GM23338 (cell line): ENCODE data around the gene SLC28A1. TPM values are rescaled to one million over a fixed set of nuclear protein-coding genes. Genes with fewer than 3 reads are reported as not detected.

ENCODE experiments used
- ATAC-seq: fragments of 200-7000 bp; cut with Tn5 transposase; 3 replicates; pipeline ENCODE4 v1.9.1; 2020
- DNase-seq: peaks from one replicate; pipeline ENCODE4 v3.0.0-alpha.2; 2015; ENCODE audit warnings: low spot score
- H2AFZ ChIP-seq: fragments of 200-600 bp; sonication (generic); 2 replicates; pipeline ENCODE4 v1.8.0; 2016; ENCODE audit warnings: antibody characterized with exemption, mild to moderate bottlenecking, moderate library complexity
- H3F3A ChIP-seq: fragments of 200-600 bp; sonication (generic); replicated peaks from 2 replicates; pipeline ENCODE4 v1.8.0; 2017; ENCODE audit warnings: antibody characterized with exemption, mixed run types, low read depth
- H3K27ac ChIP-seq: fragments of 200-600 bp; sonication (generic); 2 replicates; pipeline ENCODE4 v1.6.1; 2016; ENCODE audit warnings: low read depth
- H3K27me3 ChIP-seq: fragments of 200-600 bp; sonication (generic); 2 replicates; pipeline ENCODE4 v1.8.0; 2016; ENCODE audit warnings: mild to moderate bottlenecking, mixed run types, moderate library complexity; ENCODE audit not compliant: insufficient read depth
- H3K36me3 ChIP-seq: fragments of 200-600 bp; sonication (generic); 2 replicates; pipeline ENCODE4 v1.8.0; 2016; ENCODE audit warnings: mild to moderate bottlenecking; ENCODE audit not compliant: insufficient read depth
- H3K4me1 ChIP-seq: fragments of 200-600 bp; sonication (generic); 2 replicates; pipeline ENCODE4 v1.8.0; 2016; ENCODE audit warnings: mild to moderate bottlenecking, moderate library complexity; ENCODE audit not compliant: insufficient read depth
- H3K4me2 ChIP-seq: fragments of 200-600 bp; sonication (generic); 2 replicates; pipeline ENCODE4 v1.7.1; 2017; ENCODE audit warnings: mixed run types
- H3K4me3 ChIP-seq: fragments of 200-600 bp; sonication (generic); 2 replicates; pipeline ENCODE4 v1.6.1; 2016; ENCODE audit warnings: mixed run types
- H3K79me2 ChIP-seq: fragments of 200-600 bp; sonication (generic); replicated peaks from 2 replicates; pipeline ENCODE4 v1.8.0; 2017; ENCODE audit warnings: mild to moderate bottlenecking; ENCODE audit not compliant: insufficient read depth
- H3K9me2 ChIP-seq: fragments of 200-600 bp; sonication (generic); 2 replicates; pipeline ENCODE4 v1.8.0; 2017; ENCODE audit not compliant: insufficient read depth
- H4K20me1 ChIP-seq: fragments of 200-600 bp; sonication (generic); replicated peaks from 2 replicates; pipeline ENCODE4 v1.8.0; 2017; ENCODE audit warnings: mild to moderate bottlenecking; ENCODE audit not compliant: insufficient read depth
- H3K27ac Mint-ChIP-seq: 2 replicates; pipeline ENCODE4 v1.8.0; 2020; ENCODE audit warnings: inconsistent platforms, mild to moderate bottlenecking, moderate library complexity, mixed read lengths
- H3K27me3 Mint-ChIP-seq: 3 replicates; pipeline ENCODE4 v1.8.0; 2022; ENCODE audit warnings: low read depth, mild to moderate bottlenecking, moderate library complexity, mixed read lengths, inconsistent platforms; ENCODE audit not compliant: insufficient read depth, poor library complexity
- H3K36me3 Mint-ChIP-seq: 3 replicates; pipeline ENCODE4 v1.8.0; 2021; ENCODE audit warnings: low read depth, mild to moderate bottlenecking, inconsistent platforms, moderate library complexity, mixed read lengths
- H3K4me1 Mint-ChIP-seq: 3 replicates; pipeline ENCODE4 v1.8.0; 2020; ENCODE audit warnings: mild to moderate bottlenecking, inconsistent platforms, mixed read lengths
- H3K4me3 Mint-ChIP-seq: 3 replicates; pipeline ENCODE4 v1.8.0; 2021; ENCODE audit warnings: moderate library complexity, mild to moderate bottlenecking, inconsistent platforms, mixed read lengths
- H3K9me3 Mint-ChIP-seq: 3 replicates; pipeline ENCODE4 v1.8.0; 2020; ENCODE audit warnings: moderate library complexity, mild to moderate bottlenecking, inconsistent platforms, mixed read lengths
- CREB1 ChIP-seq: fragments of 250-450 bp; sonication (Bioruptor Pico); IDR thresholded peaks from 2 replicates; pipeline ENCODE4 v1.5.0; 2020; ENCODE audit warnings: low read depth, mild to moderate bottlenecking, moderate library complexity
- EZH2 ChIP-seq: fragments of 200-600 bp; sonication (generic); IDR thresholded peaks from one replicate; pipeline ENCODE4 v1.8.0; 2017; ENCODE audit warnings: antibody characterized with exemption, mild to moderate bottlenecking, low read depth; ENCODE audit not compliant: unreplicated experiment
- EZH2phosphoT487 ChIP-seq: fragments of 200-600 bp; sonication (generic); IDR thresholded peaks from one replicate; pipeline ENCODE4 v1.8.1; 2018; ENCODE audit warnings: antibody characterized with exemption; ENCODE audit not compliant: unreplicated experiment
- JUNB ChIP-seq: IDR thresholded peaks from one replicate; pipeline ENCODE4 v1.6.1; 2016; ENCODE audit warnings: antibody characterized with exemption; ENCODE audit not compliant: unreplicated experiment
- NANOG ChIP-seq: IDR thresholded peaks from 2 replicates; pipeline ENCODE4 v1.6.1; 2016; ENCODE audit warnings: antibody characterized with exemption, borderline replicate concordance
- POLR2AphosphoS5 ChIP-seq: IDR thresholded peaks from 2 replicates; pipeline ENCODE4 v1.6.1; 2016; ENCODE audit warnings: antibody characterized with exemption, low read depth
- REST ChIP-seq: IDR thresholded peaks from one replicate; pipeline ENCODE4 v1.6.1; 2018; ENCODE audit warnings: antibody characterized with exemption; ENCODE audit not compliant: unreplicated experiment
- STAT1 ChIP-seq: IDR thresholded peaks from one replicate; pipeline ENCODE4 v1.6.1; 2016; ENCODE audit warnings: antibody characterized with exemption; ENCODE audit not compliant: unreplicated experiment
- ZNF114 ChIP-seq: fragments of 250-450 bp; sonication (Bioruptor Pico); IDR thresholded peaks from 2 replicates; pipeline ENCODE4 v1.5.0; 2020; ENCODE audit warnings: mild to moderate bottlenecking, moderate library complexity
- ZNF331 ChIP-seq: fragments of 250-450 bp; sonication (Bioruptor Pico); IDR thresholded peaks from 2 replicates; pipeline ENCODE4 v1.5.0; 2020; ENCODE audit warnings: low read depth, mild to moderate bottlenecking, moderate library complexity
- ZNF462 ChIP-seq: fragments of 250-450 bp; sonication (Bioruptor Pico); IDR thresholded peaks from 2 replicates; pipeline ENCODE4 v1.5.0; 2020; ENCODE audit warnings: mild to moderate bottlenecking, moderate library complexity
- polyA plus RNA-seq: library from polyadenylated mRNA; unstranded; fragments of >200 nt; fragmentation: Nextera tagmentation; extraction: Ambion mirVana; gene quantifications from 2 replicates; pipeline ENCODE4 v1.2.1, GENCODE V29; 2016
- total RNA-seq: library from RNA; depleted of rRNA; stranded (reverse); fragments of >200 nt; shearing (Covaris generic); gene quantifications from 2 replicates; pipeline ENCODE4 v1.2.3, GENCODE V29; 2014
- TF ChIP-seq, protein P1 (sequence below), 2 experiments: fragments of 200-600 bp in 1 of 2; sonication (generic) in 1 of 2; conservative IDR thresholded peaks; 2 replicates each; pipeline versions ENCODE4 v1.5.1 to v1.6.1; 2016 to 2017; ENCODE audit warnings: antibody characterized with exemption in 2 of 2, low read depth in 2 of 2, mild to moderate bottlenecking in 2 of 2, moderate library complexity in 1 of 2
- TF ChIP-seq, protein P2 (sequence below): IDR thresholded peaks from 2 replicates; pipeline ENCODE4 v1.6.1; 2016; ENCODE audit warnings: antibody characterized with exemption

SLC28A1 gene
- total and polyA plus RNA-seq, 2 experiments from 2014 or later: not detected

- DNase-seq: peak; percentile 16
- no peaks in the 10 kb centered on the region for H3F3A ChIP-seq
- H4K20me1 ChIP-seq: no peaks in the 10 kb centered on the region
- peaks cover 2% of the 10 kb centered on the region for H3K4me1 Mint-ChIP-seq
- H2AFZ ChIP-seq: peak overlapping the region; percentile 52
- H3K4me1 ChIP-seq: no peaks in the 10 kb centered on the region
- no peak overlapping the region for H3K27ac Mint-ChIP-seq
- no peaks in the 10 kb centered on the region for H3K36me3 Mint-ChIP-seq
- no peaks in the 10 kb centered on the region for H3K9me2 ChIP-seq
- no peaks in the 10 kb centered on the region for H3K9me3 Mint-ChIP-seq
- no peaks in the 10 kb centered on the region for H3K27me3 ChIP-seq
- H3K79me2 ChIP-seq: no peaks in the 10 kb centered on the region
- no peak overlapping the region for H3K4me3 Mint-ChIP-seq
- no peak overlapping the region for H3K4me2 ChIP-seq
- H3K27me3 Mint-ChIP-seq: peaks cover 2% of the 10 kb centered on the region
- no peak overlapping the region for H3K4me3 ChIP-seq
- H3K36me3 ChIP-seq: no peaks in the 10 kb centered on the region
- TF ChIP-seq EZH2 (no peak), NANOG (no peak), POLR2AphosphoS5 (no peak), ZNF462 (CRISPR knock-in tag) (no peak), JUNB (no peak), STAT1 (no peak), EZH2phosphoT487 (no peak), CREB1 (CRISPR knock-in tag) (no peak), ZNF114 (CRISPR knock-in tag) (no peak), ZNF331 (CRISPR knock-in tag) (no peak), REST (no peak)
- TF ChIP-seq, protein P1, sequence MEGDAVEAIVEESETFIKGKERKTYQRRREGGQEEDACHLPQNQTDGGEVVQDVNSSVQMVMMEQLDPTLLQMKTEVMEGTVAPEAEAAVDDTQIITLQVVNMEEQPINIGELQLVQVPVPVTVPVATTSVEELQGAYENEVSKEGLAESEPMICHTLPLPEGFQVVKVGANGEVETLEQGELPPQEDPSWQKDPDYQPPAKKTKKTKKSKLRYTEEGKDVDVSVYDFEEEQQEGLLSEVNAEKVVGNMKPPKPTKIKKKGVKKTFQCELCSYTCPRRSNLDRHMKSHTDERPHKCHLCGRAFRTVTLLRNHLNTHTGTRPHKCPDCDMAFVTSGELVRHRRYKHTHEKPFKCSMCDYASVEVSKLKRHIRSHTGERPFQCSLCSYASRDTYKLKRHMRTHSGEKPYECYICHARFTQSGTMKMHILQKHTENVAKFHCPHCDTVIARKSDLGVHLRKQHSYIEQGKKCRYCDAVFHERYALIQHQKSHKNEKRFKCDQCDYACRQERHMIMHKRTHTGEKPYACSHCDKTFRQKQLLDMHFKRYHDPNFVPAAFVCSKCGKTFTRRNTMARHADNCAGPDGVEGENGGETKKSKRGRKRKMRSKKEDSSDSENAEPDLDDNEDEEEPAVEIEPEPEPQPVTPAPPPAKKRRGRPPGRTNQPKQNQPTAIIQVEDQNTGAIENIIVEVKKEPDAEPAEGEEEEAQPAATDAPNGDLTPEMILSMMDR (conservative IDR thresholded peaks at IDR 0.05; ENCODE audit: low read depth in 2 of 2): no peak
- TF ChIP-seq, protein P2, sequence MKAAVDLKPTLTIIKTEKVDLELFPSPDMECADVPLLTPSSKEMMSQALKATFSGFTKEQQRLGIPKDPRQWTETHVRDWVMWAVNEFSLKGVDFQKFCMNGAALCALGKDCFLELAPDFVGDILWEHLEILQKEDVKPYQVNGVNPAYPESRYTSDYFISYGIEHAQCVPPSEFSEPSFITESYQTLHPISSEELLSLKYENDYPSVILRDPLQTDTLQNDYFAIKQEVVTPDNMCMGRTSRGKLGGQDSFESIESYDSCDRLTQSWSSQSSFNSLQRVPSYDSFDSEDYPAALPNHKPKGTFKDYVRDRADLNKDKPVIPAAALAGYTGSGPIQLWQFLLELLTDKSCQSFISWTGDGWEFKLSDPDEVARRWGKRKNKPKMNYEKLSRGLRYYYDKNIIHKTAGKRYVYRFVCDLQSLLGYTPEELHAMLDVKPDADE: no peak
- peak; percentile 79 for ATAC-seq
- H3K27ac ChIP-seq: no peak overlapping the region
Measured at GRCh38 chr15:84914909-84915605, 30.6 kb downstream of the SLC28A1 start.
